Liver (tissue), 9 donors: ENCODE results near the gene B2M. TPM values are rescaled to one million over a fixed set of nuclear protein-coding genes. Genes with fewer than 3 reads are reported as not detected.
"Not testable (repeated sequence)": the region's sequence is repeated elsewhere in the genome, so short reads cannot be mapped to it uniquely, and the experiment has no call there.

ENCODE experiments used
- DNase-seq: peaks from one replicate; pipeline ENCODE4 v3.0.0-alpha.2; 2017; ENCODE audit warnings: low spot score
- H3K27ac ChIP-seq, 2 donors: one replicate each; pipeline ENCODE4 v1.7.0; 2013; ENCODE audit warnings: inconsistent platforms in 2 of 2, low read length in 2 of 2, control low read depth in 1 of 2, low read depth in 1 of 2, mild to moderate bottlenecking in 1 of 2
- H3K27me3 ChIP-seq, 4 donors: one replicate each; pipeline versions ENCODE4 v1.6.1 to v1.7.0; 2013; ENCODE audit warnings: low read length in 3 of 4, inconsistent platforms in 1 of 4, mild to moderate bottlenecking in 1 of 4, moderate library complexity in 1 of 4; ENCODE audit not compliant: control insufficient read depth in 4 of 4, insufficient read depth in 4 of 4
- H3K36me3 ChIP-seq, 4 donors: one replicate each; pipeline versions ENCODE4 v1.6.1 to v1.7.0; 2013; ENCODE audit warnings: low read length in 3 of 4, mild to moderate bottlenecking in 3 of 4, low read depth in 1 of 4, moderate library complexity in 1 of 4; ENCODE audit not compliant: control insufficient read depth in 4 of 4, insufficient read depth in 3 of 4
- H3K4me1 ChIP-seq, 4 donors: one replicate each; pipeline versions ENCODE4 v1.6.1 to v1.7.0; 2013; ENCODE audit warnings: low read length in 3 of 4, mild to moderate bottlenecking in 3 of 4, moderate library complexity in 1 of 4; ENCODE audit not compliant: control insufficient read depth in 4 of 4, insufficient read depth in 4 of 4
- H3K4me3 ChIP-seq, 3 donors: one replicate each; pipeline versions ENCODE4 v1.6.1 to v1.7.0; 2013; ENCODE audit warnings: low read length in 3 of 3, control low read depth in 1 of 3, low read depth in 1 of 3, mild to moderate bottlenecking in 1 of 3
- H3K9ac ChIP-seq, 2 donors: one replicate each; pipeline ENCODE4 v1.7.0; 2013; ENCODE audit warnings: low read length in 2 of 2, mild to moderate bottlenecking in 2 of 2, moderate library complexity in 2 of 2, control low read depth in 1 of 2, low read depth in 1 of 2
- H3K9me3 ChIP-seq, 4 donors: one replicate each; pipeline versions ENCODE4 v1.6.1 to v1.7.0; 2013; ENCODE audit warnings: low read length in 3 of 4; ENCODE audit not compliant: control insufficient read depth in 4 of 4
- FOXA1 ChIP-seq: IDR thresholded peaks from 2 replicates; pipeline ENCODE4 v1.6.1; 2016; ENCODE audit warnings: antibody characterized with exemption
- FOXA2 ChIP-seq: IDR thresholded peaks from 2 replicates; pipeline ENCODE4 v1.6.1; 2016; ENCODE audit warnings: antibody characterized with exemption
- GABPA ChIP-seq, 2 donors: IDR thresholded peaks in 1 of 2; conservative IDR thresholded peaks in 1 of 2; 2 replicates each; pipeline ENCODE4 v1.6.1; 2016; ENCODE audit warnings: antibody characterized with exemption in 2 of 2, mild to moderate bottlenecking in 1 of 2, moderate library complexity in 1 of 2
- HNF4A ChIP-seq, 2 donors: conservative IDR thresholded peaks; 2 replicates each; pipeline ENCODE4 v1.6.1; 2016; ENCODE audit warnings: antibody characterized with exemption in 2 of 2, mild to moderate bottlenecking in 2 of 2
- HNF4G ChIP-seq: IDR thresholded peaks from 2 replicates; pipeline ENCODE4 v1.6.1; 2016; ENCODE audit warnings: antibody characterized with exemption
- JUND ChIP-seq, 2 donors: IDR thresholded peaks; 2 replicates each; pipeline ENCODE4 v1.6.1; 2016; ENCODE audit warnings: antibody characterized with exemption in 2 of 2
- RAD21 ChIP-seq, 2 donors: IDR thresholded peaks; 2 replicates each; pipeline ENCODE4 v1.6.1; 2016; ENCODE audit warnings: antibody characterized with exemption in 2 of 2, mild to moderate bottlenecking in 2 of 2
- RXRA ChIP-seq, 2 donors: IDR thresholded peaks; 2 replicates each; pipeline ENCODE4 v1.6.1; 2017 to 2018; ENCODE audit warnings: antibody characterized with exemption in 2 of 2, mild to moderate bottlenecking in 1 of 2
- SP1 ChIP-seq: IDR thresholded peaks from 2 replicates; pipeline ENCODE4 v1.6.1; 2018; ENCODE audit warnings: antibody characterized with exemption, mild to moderate bottlenecking
- TAF1 ChIP-seq: conservative IDR thresholded peaks from 2 replicates; pipeline ENCODE4 v1.6.1; 2016; ENCODE audit warnings: antibody characterized with exemption, mild to moderate bottlenecking
- YY1 ChIP-seq: IDR thresholded peaks from 2 replicates; pipeline ENCODE4 v1.6.1; 2016; ENCODE audit warnings: antibody characterized with exemption, mild to moderate bottlenecking
- WGBS: extraction: QIAGEN DNeasy Blood & Tissue Kit; methylation state at CpG from one replicate; pipeline ENCODE4 v1.1.7; 2013; 5-methylcytosine and 5-hydroxymethylcytosine counted together
- polyA plus RNA-seq, 2 donors: library from polyadenylated mRNA; stranded (reverse) in 1 of 2; unstranded in 1 of 2; fragments of 200-250 nt in 1 of 2; fragments of >200 nt in 1 of 2; fragmentation: Nextera tagmentation in 1 of 2; extraction: Ambion mirVana in 1 of 2; gene quantifications; one replicate each; pipeline versions ENCODE4 v1.2.1 to v1.2.3, GENCODE V29; 2013 to 2015
- total RNA-seq, 2 donors: library from RNA; depleted of rRNA; stranded (reverse); fragments of >200 nt; gene quantifications; one replicate each; pipeline ENCODE4 v1.2.3, GENCODE V29; 2014
- TF ChIP-seq, protein P1 (sequence below): IDR thresholded peaks from 2 replicates; pipeline ENCODE4 v1.6.1; 2016; ENCODE audit warnings: antibody characterized with exemption
- TF ChIP-seq, protein P2 (sequence below): IDR thresholded peaks from 2 replicates; pipeline ENCODE4 v1.6.1; 2016; ENCODE audit warnings: antibody characterized with exemption
- TF ChIP-seq, protein P3 (sequence below): IDR thresholded peaks from 2 replicates; pipeline ENCODE4 v1.6.1; 2016; ENCODE audit warnings: antibody characterized with exemption
- TF ChIP-seq, protein P4 (sequence below): IDR thresholded peaks from 2 replicates; pipeline ENCODE4 v1.6.1; 2016; ENCODE audit warnings: antibody characterized with exemption, mild to moderate bottlenecking
- TF ChIP-seq, protein P5 (sequence below): fragments of 150-350 bp; IDR thresholded peaks from 2 replicates; pipeline ENCODE4 v1.5.1; 2017; ENCODE audit warnings: improper control_type of control experiment, low read depth, low read length; ENCODE audit not compliant: missing input control
- donor health status: healthy.
- donor health status: healthy.
- donor health status: healthy.
- donor health status: healthy.
- donor health status: healthy.

Gene B2M
- total and polyA plus RNA-seq, 4 donors, result 1,388 to 3,787 (median 2,950) TPM

DNA sequence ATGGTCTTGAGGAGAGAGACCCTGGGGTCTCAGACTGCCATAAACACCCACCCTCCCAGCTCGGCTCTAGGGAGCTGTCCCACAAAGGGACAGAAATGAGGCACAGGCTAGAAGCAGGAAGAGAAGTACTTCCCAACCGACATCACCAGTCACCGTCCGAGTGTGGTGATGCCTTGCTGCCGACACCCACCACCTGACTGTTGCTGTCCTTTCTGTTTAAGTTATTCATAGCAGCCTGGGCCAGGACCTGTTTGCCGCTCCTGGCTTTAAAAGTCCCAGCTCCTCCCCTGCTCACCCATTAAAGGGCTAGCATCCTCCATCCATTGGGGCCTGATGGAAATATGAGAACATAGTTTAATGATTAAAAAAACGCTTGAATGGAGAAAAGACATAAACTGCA, 34.6 kb upstream of the B2M start (continued):
- TF ChIP-seq, protein P1, sequence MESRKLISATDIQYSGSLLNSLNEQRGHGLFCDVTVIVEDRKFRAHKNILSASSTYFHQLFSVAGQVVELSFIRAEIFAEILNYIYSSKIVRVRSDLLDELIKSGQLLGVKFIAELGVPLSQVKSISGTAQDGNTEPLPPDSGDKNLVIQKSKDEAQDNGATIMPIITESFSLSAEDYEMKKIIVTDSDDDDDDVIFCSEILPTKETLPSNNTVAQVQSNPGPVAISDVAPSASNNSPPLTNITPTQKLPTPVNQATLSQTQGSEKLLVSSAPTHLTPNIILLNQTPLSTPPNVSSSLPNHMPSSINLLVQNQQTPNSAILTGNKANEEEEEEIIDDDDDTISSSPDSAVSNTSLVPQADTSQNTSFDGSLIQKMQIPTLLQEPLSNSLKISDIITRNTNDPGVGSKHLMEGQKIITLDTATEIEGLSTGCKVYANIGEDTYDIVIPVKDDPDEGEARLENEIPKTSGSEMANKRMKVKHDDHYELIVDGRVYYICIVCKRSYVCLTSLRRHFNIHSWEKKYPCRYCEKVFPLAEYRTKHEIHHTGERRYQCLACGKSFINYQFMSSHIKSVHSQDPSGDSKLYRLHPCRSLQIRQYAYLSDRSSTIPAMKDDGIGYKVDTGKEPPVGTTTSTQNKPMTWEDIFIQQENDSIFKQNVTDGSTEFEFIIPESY, result no peak
- TF ChIP-seq FOXA1 (no peak), RAD21 (IDR thresholded peaks at IDR 0.05) (no peak), HNF4G (no peak), RXRA (IDR thresholded peaks at IDR 0.05) (no peak), HNF4A (conservative IDR thresholded peaks at IDR 0.05) (no peak), TAF1 (no peak), YY1 (no peak)
- TF ChIP-seq, protein P2, sequence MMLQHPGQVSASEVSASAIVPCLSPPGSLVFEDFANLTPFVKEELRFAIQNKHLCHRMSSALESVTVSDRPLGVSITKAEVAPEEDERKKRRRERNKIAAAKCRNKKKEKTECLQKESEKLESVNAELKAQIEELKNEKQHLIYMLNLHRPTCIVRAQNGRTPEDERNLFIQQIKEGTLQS, result no peak
- TF ChIP-seq, protein P3, sequence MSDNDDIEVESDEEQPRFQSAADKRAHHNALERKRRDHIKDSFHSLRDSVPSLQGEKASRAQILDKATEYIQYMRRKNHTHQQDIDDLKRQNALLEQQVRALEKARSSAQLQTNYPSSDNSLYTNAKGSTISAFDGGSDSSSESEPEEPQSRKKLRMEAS, result no peak

DNA sequence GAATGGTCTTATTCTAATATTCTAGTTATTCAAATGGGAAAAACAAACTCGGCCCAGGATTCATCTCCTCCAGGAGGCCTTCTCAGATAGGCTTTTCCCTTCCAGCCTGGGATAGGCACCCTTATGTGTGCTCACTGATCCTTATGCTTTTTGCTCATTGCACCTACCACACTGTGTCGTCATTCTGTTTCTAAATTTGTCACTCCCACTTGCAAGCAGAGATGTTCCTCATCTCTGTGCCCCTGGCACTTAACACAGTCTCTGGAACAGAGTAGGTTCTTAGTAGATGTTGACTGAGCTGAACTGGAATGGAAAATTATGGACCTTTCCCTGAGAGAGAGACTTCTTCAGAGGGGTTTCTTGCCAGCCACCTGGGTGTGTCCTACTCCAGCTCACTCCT, 29.1 kb upstream of the B2M start:
- TF ChIP-seq, protein P4, sequence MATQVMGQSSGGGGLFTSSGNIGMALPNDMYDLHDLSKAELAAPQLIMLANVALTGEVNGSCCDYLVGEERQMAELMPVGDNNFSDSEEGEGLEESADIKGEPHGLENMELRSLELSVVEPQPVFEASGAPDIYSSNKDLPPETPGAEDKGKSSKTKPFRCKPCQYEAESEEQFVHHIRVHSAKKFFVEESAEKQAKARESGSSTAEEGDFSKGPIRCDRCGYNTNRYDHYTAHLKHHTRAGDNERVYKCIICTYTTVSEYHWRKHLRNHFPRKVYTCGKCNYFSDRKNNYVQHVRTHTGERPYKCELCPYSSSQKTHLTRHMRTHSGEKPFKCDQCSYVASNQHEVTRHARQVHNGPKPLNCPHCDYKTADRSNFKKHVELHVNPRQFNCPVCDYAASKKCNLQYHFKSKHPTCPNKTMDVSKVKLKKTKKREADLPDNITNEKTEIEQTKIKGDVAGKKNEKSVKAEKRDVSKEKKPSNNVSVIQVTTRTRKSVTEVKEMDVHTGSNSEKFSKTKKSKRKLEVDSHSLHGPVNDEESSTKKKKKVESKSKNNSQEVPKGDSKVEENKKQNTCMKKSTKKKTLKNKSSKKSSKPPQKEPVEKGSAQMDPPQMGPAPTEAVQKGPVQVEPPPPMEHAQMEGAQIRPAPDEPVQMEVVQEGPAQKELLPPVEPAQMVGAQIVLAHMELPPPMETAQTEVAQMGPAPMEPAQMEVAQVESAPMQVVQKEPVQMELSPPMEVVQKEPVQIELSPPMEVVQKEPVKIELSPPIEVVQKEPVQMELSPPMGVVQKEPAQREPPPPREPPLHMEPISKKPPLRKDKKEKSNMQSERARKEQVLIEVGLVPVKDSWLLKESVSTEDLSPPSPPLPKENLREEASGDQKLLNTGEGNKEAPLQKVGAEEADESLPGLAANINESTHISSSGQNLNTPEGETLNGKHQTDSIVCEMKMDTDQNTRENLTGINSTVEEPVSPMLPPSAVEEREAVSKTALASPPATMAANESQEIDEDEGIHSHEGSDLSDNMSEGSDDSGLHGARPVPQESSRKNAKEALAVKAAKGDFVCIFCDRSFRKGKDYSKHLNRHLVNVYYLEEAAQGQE, result no peak
- TF ChIP-seq, protein P1, result no peak
- TF ChIP-seq, protein P5, sequence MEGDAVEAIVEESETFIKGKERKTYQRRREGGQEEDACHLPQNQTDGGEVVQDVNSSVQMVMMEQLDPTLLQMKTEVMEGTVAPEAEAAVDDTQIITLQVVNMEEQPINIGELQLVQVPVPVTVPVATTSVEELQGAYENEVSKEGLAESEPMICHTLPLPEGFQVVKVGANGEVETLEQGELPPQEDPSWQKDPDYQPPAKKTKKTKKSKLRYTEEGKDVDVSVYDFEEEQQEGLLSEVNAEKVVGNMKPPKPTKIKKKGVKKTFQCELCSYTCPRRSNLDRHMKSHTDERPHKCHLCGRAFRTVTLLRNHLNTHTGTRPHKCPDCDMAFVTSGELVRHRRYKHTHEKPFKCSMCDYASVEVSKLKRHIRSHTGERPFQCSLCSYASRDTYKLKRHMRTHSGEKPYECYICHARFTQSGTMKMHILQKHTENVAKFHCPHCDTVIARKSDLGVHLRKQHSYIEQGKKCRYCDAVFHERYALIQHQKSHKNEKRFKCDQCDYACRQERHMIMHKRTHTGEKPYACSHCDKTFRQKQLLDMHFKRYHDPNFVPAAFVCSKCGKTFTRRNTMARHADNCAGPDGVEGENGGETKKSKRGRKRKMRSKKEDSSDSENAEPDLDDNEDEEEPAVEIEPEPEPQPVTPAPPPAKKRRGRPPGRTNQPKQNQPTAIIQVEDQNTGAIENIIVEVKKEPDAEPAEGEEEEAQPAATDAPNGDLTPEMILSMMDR, result no peak
- TF ChIP-seq SP1 (no peak), GABPA (IDR thresholded peaks at IDR 0.05 in 1 of 2, conservative IDR thresholded peaks at IDR 0.05 in 1 of 2) (no peak), RXRA (IDR thresholded peaks at IDR 0.05) (no peak), JUND (IDR thresholded peaks at IDR 0.05) (no peak), HNF4A (conservative IDR thresholded peaks at IDR 0.05) (no peak), YY1 (no peak), FOXA2 (no peak)
- TF ChIP-seq, protein P2, result no peak
- TF ChIP-seq, protein P3, result no peak
- H3K9me3 ChIP-seq, result no peaks in the 10 kb centered on the region
- no peak for DNase-seq
- peaks cover 0 to 2% (median 0%) of the 10 kb centered on the region in 4 donors for H3K4me1 ChIP-seq
- no peaks in the 10 kb centered on the region for H3K36me3 ChIP-seq
- no peaks in the 10 kb centered on the region for H3K27me3 ChIP-seq
- H3K9ac ChIP-seq, result no peak overlapping the region
- WGBS, result 89% methylated on average over 2 of the region's 2 CpGs
- H3K27ac ChIP-seq, result no peak overlapping the region
- no peak overlapping the region for H3K4me3 ChIP-seq

DNA sequence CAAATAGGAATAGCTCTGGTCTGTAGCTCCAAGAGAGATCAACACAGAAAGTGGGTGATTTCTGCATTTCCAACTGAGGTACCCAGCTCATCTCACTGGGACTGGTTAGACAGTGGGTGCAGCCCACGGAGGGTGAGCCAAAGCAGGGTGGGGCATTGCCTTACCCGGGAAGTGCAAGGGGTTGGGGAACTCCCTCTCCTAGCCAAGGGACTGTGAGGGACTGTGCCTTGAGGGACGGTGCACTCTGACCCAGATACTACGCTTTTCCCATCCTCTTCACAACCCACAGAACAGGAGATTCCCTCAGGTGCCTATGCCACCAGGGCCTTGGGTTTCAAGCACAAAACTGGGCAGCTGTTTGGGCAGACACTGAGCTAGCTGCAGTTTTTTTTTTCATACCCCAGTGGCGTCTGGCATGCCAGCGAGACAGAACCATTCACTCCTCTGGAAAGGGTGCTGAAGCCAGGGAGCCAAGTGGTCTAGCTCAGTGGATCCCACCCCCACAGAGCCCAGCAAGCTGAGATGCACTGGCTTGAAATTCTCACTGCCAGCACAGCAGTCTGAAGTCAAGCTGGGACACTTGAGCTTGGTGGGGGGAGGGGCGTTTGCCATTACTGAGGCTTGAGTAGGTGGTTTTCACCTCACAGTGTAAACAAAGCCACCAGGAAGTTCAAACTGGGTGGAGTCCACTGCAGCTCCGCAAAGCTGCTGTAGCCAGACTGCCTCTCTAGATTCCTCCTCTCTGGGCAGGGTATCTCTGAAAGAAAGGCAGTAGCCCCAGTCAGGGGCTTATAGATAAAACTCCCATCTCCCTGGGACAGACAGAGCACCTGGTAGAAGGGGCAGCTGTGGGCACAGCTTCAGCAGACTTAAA, 28.3 kb upstream of the B2M start:
- H3K9ac ChIP-seq, H3K36me3 ChIP-seq, H3K9me3 ChIP-seq, H3K4me3 ChIP-seq, H3K27ac ChIP-seq, DNase-seq, H3K4me1 ChIP-seq, H3K27me3 ChIP-seq: not testable (repeated sequence)
- WGBS, result 59% methylated on average over 8 of the region's 8 CpGs
